Measurements from ENCODE around the gene MAST2. TPM values are rescaled to one million over a fixed set of nuclear protein-coding genes. Genes with fewer than 3 reads are reported as not detected.

MAST2 gene
- total and polyA plus RNA-seq, 9 of the 15 experiments (the other 6 are each of a cell fraction or from before 2014, with no cell fraction given): 0.73 to 32.0 (median 17.8) TPM

DNA sequence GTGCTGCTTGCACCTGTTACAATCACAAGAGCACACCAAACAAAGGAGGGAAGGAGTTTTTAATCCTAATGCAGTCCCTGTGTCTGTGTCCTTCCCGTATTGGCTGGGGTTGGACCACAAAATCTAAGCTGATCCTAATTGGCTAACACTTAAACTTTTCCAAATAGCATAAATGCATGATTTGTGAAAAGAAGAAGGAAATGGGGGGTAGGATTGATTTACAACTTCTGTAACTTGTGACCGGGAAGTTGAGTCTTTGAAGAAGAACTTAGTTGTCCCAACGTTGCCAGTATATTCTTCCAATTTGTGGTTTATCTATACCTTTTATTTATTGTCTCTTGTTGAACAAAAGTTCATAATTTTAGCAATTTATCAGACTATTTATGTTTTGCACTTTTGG lies 41.1 kb upstream of the MAST2 start:
- DNase-seq (ENCODE audit: extremely low read depth in 1 of 4, low spot score in 3 of 4): no peak
- H3K27me3 ChIP-seq (ENCODE audit: control insufficient read depth in 2 of 2, insufficient read depth in 2 of 2, low read length in 2 of 2): no peaks in the 10 kb centered on the region
- no peak for ATAC-seq
- H3K9me1 ChIP-seq (ENCODE audit: control insufficient read depth, insufficient read depth, low read length): no peaks in the 10 kb centered on the region
- H3K4me2 ChIP-seq (ENCODE audit: insufficient read depth, low read length): no peak overlapping the region
- peak overlapping the region; percentile 35; the same call in 1 of the 2 replicates for H2AFZ ChIP-seq (ENCODE audit: low read depth, low read length)
- no peaks in the 10 kb centered on the region for H3K79me2 ChIP-seq (ENCODE audit: control insufficient read depth, insufficient read depth, low read length)
- H3K27ac ChIP-seq (ENCODE audit: extremely low read depth, low read depth, low read length): no peak overlapping the region
- H3K9ac ChIP-seq (ENCODE audit: insufficient read depth in 1 of 2, low read depth in 2 of 2, low read length in 2 of 2): no peak overlapping the region
- H3K4me1 ChIP-seq (replicated peaks in 1 of 2; ENCODE audit: control insufficient read depth in 2 of 2, insufficient read depth in 2 of 2, low read length in 2 of 2): peaks cover 0 to 3% of the 10 kb centered on the region in 2 experiments; a peak in 1 of 5 replicates
- ChIA-PET POLR2A (interaction anchor here (0.7 to 2.8 kb wide), 3 partner anchors 9 to 44 kb away, joined by 3 to 16 read pairs (median 3); no protein-coding TSS in a partner anchor), CTCF (ENCODE audit: low intra/inter-chr PET ratio) (no interaction called here)
- intact Hi-C loops (cut with micrococcal nuclease) (no loop called here), in situ Hi-C loops (cut with MboI) (no loop called here)
- H3K36me3 ChIP-seq (ENCODE audit: control insufficient read depth, insufficient read depth, low read length): no peaks in the 10 kb centered on the region
- TF ChIP-seq PKNOX1 (IDR thresholded peaks at IDR 0.05) (peak; percentile 33; the same call in 1 of the 2 replicates), ZNF707 (CRISPR knock-in tag; conservative IDR thresholded peaks at IDR 0.05) (no peak), MEIS2 (IDR thresholded peaks at IDR 0.05; ENCODE audit: partially characterized antibody) (peak; percentile 65)
- H3K4me3 ChIP-seq: no peak overlapping the region
- BruUV-seq (replicated peaks): no TSS peak
- peak; percentile 63 for FAIRE-seq
- H3K9me3 ChIP-seq (replicated peaks; ENCODE audit: control insufficient read depth, insufficient read depth, low read depth, low read length): no peaks in the 10 kb centered on the region
- 9% methylated on average over 3 of the region's 3 CpGs for WGBS (ENCODE audit: insufficient coverage, low coverage, missing lambda C conversion rate)
- no peaks in the 10 kb centered on the region for H4K20me1 ChIP-seq (replicated peaks; ENCODE audit: control insufficient read depth, insufficient read depth, low read length)
